ENCODE measurements around the gene CASQ2. TPM values are rescaled to one million over a fixed set of nuclear protein-coding genes. Genes with fewer than 3 reads are reported as not detected.

Gene CASQ2
- 1.8 TPM for polyA plus RNA-seq
- long read RNA-seq, donor 1 = 0 reads
- long read RNA-seq, donor 2, partial matches to known transcripts = 0 of 1 reads
- long read RNA-seq, donor 2, other reads (novel, unspliced or antisense) = 0 of 1 reads
- long read RNA-seq, donor 3 = 0 reads
- long read RNA-seq, donor 4 = 0 reads
- long read RNA-seq, donor 5 = 0 reads
- long read RNA-seq, donor 6 = 0 reads
- long read RNA-seq, donor 7 = 0 reads
- long read RNA-seq, donor 8, partial matches to known transcripts = 0 of 3 reads
- long read RNA-seq, donor 8, other reads (novel, unspliced or antisense) = 0 of 3 reads
- long read RNA-seq, donor 9 = 0 reads
- long read RNA-seq, donor 10 = 0 reads
- long read RNA-seq, donor 11 = 0 reads

GRCh38 chr1:115768549-115768948 lies at the start of gene CASQ2:
CASQ2 (minus strand) TSS chr1:115768714; CDS start chr1:115768541, 173 bp downstream.
- Histone ChIP-seq H3K27ac (ENCODE audit: low read length) (no peak within 1 kb of the TSS), H3K9me3 (ENCODE audit: control insufficient read depth, low read depth, low read length) (no peaks in the 10 kb centered on the region), H3K27me3 (ENCODE audit: control insufficient read depth, insufficient read depth, low read length) (no peaks in the 10 kb centered on the region), H3K4me3 (ENCODE audit: low read length) (no peak within 1 kb of the TSS), H3K4me1 (ENCODE audit: control insufficient read depth, insufficient read depth, low read length) (peaks cover 4% of the 10 kb centered on the region), H3K36me3 (ENCODE audit: control insufficient read depth, insufficient read depth, low read length) (no peaks in the 10 kb centered on the region)
- DNase-seq = no peak
- WGBS (ENCODE audit: insufficient coverage, low lambda C conversion rate) = 86% methylated on average over 1 of the region's 8 CpGs

- H3K27me3 ChIP-seq (ENCODE audit: control insufficient read depth, insufficient read depth, low read length) = no peaks in the 10 kb centered on the region
- WGBS (ENCODE audit: insufficient coverage, low lambda C conversion rate) = 86% methylated on average over 1 of the region's 3 CpGs
- no peaks in the 10 kb centered on the region for H3K9me3 ChIP-seq (ENCODE audit: control insufficient read depth, low read depth, low read length)
- H3K4me1 ChIP-seq (ENCODE audit: control insufficient read depth, insufficient read depth, low read length) = peaks cover 11% of the 10 kb centered on the region
- H3K36me3 ChIP-seq (ENCODE audit: control insufficient read depth, insufficient read depth, low read length) = no peaks in the 10 kb centered on the region
- H3K4me3 ChIP-seq (ENCODE audit: low read length) = no peak overlapping the region
- DNase-seq = no peak
- no peak overlapping the region for H3K27ac ChIP-seq (ENCODE audit: low read length)
These were observed 47.2 kb upstream of the CASQ2 start for GRCh38 chr1:115815694-115816093.

- H3K27me3 ChIP-seq (ENCODE audit: control insufficient read depth, insufficient read depth, low read length) = no peaks in the 10 kb centered on the region
- H3K27ac ChIP-seq (ENCODE audit: low read length) = no peak overlapping the region
- no peak overlapping the region for H3K4me3 ChIP-seq (ENCODE audit: low read length)
- no peak for DNase-seq
- no peaks in the 10 kb centered on the region for H3K9me3 ChIP-seq (ENCODE audit: control insufficient read depth, low read depth, low read length)
- peaks cover 14% of the 10 kb centered on the region for H3K4me1 ChIP-seq (ENCODE audit: control insufficient read depth, insufficient read depth, low read length)
- WGBS (ENCODE audit: insufficient coverage, low lambda C conversion rate) = 83% methylated on average over 1 of the region's 4 CpGs
- H3K36me3 ChIP-seq (ENCODE audit: control insufficient read depth, insufficient read depth, low read length) = no peaks in the 10 kb centered on the region
These were observed 46.3 kb upstream of the CASQ2 start for GRCh38 chr1:115814685-115815398.

GRCh38 chr1:115813727-115814126 lies 45.2 kb upstream of the CASQ2 start:
- no peak for DNase-seq
- WGBS (ENCODE audit: insufficient coverage, low lambda C conversion rate) = no CpG with 5 or more reads among the region's 1 CpG

GRCh38 chr1:115811140-115811828 lies 42.8 kb upstream of the CASQ2 start:
- peak; percentile 10 to 66 for DNase-seq
- no CpG with 5 or more reads among the region's 3 CpGs for WGBS (ENCODE audit: insufficient coverage, low lambda C conversion rate)
- H3K27ac ChIP-seq (ENCODE audit: low read length) = peak overlapping the region; percentile 38

More at GRCh38 chr1:115813727-115814126, 45.2 kb upstream of the CASQ2 start:
- H3K27ac ChIP-seq (ENCODE audit: low read length) = no peak overlapping the region
- no peaks in the 10 kb centered on the region for H3K36me3 ChIP-seq (ENCODE audit: control insufficient read depth, insufficient read depth, low read length)
- H3K4me1 ChIP-seq (ENCODE audit: control insufficient read depth, insufficient read depth, low read length) = peaks cover 18% of the 10 kb centered on the region
- no peak overlapping the region for H3K4me3 ChIP-seq (ENCODE audit: low read length)
- no peaks in the 10 kb centered on the region for H3K9me3 ChIP-seq (ENCODE audit: control insufficient read depth, low read depth, low read length)
- H3K27me3 ChIP-seq (ENCODE audit: control insufficient read depth, insufficient read depth, low read length) = no peaks in the 10 kb centered on the region

GRCh38 chr1:115810609-115811008 lies 42.1 kb upstream of the CASQ2 start:
- WGBS (ENCODE audit: insufficient coverage, low lambda C conversion rate) = no CpG with 5 or more reads among the region's 2 CpGs
- DNase-seq = no peak

More at GRCh38 chr1:115811140-115811828, 42.8 kb upstream of the CASQ2 start:
- no peak overlapping the region for H3K4me3 ChIP-seq (ENCODE audit: low read length)
- peaks cover 18% of the 10 kb centered on the region for H3K4me1 ChIP-seq (ENCODE audit: control insufficient read depth, insufficient read depth, low read length)
- H3K27me3 ChIP-seq (ENCODE audit: control insufficient read depth, insufficient read depth, low read length) = no peaks in the 10 kb centered on the region
- no peaks in the 10 kb centered on the region for H3K9me3 ChIP-seq (ENCODE audit: control insufficient read depth, low read depth, low read length)
- H3K36me3 ChIP-seq (ENCODE audit: control insufficient read depth, insufficient read depth, low read length) = no peaks in the 10 kb centered on the region

GRCh38 chr1:115809847-115810246 lies 41.3 kb upstream of the CASQ2 start:
- Histone ChIP-seq H3K9me3 (ENCODE audit: control insufficient read depth, low read depth, low read length) (no peaks in the 10 kb centered on the region), H3K4me1 (ENCODE audit: control insufficient read depth, insufficient read depth, low read length) (peaks cover 18% of the 10 kb centered on the region), H3K36me3 (ENCODE audit: control insufficient read depth, insufficient read depth, low read length) (no peaks in the 10 kb centered on the region), H3K27ac (ENCODE audit: low read length) (no peak overlapping the region), H3K27me3 (ENCODE audit: control insufficient read depth, insufficient read depth, low read length) (no peaks in the 10 kb centered on the region), H3K4me3 (ENCODE audit: low read length) (no peak overlapping the region)
- DNase-seq = no peak
- 93% methylated on average over 2 of the region's 2 CpGs for WGBS (ENCODE audit: insufficient coverage, low lambda C conversion rate)

More at GRCh38 chr1:115810609-115811008, 42.1 kb upstream of the CASQ2 start:
- H3K9me3 ChIP-seq (ENCODE audit: control insufficient read depth, low read depth, low read length) = no peaks in the 10 kb centered on the region
- peak overlapping the region; percentile 38 for H3K27ac ChIP-seq (ENCODE audit: low read length)
- H3K4me3 ChIP-seq (ENCODE audit: low read length) = no peak overlapping the region
- H3K4me1 ChIP-seq (ENCODE audit: control insufficient read depth, insufficient read depth, low read length) = peaks cover 18% of the 10 kb centered on the region
- no peaks in the 10 kb centered on the region for H3K27me3 ChIP-seq (ENCODE audit: control insufficient read depth, insufficient read depth, low read length)
- H3K36me3 ChIP-seq (ENCODE audit: control insufficient read depth, insufficient read depth, low read length) = no peaks in the 10 kb centered on the region

- H3K4me3 ChIP-seq (ENCODE audit: low read length) = no peak overlapping the region
- no peaks in the 10 kb centered on the region for H3K9me3 ChIP-seq (ENCODE audit: control insufficient read depth, low read depth, low read length)
- DNase-seq = no peak
- no peaks in the 10 kb centered on the region for H3K27me3 ChIP-seq (ENCODE audit: control insufficient read depth, insufficient read depth, low read length)
- H3K4me1 ChIP-seq (ENCODE audit: control insufficient read depth, insufficient read depth, low read length) = peaks cover 18% of the 10 kb centered on the region
- H3K36me3 ChIP-seq (ENCODE audit: control insufficient read depth, insufficient read depth, low read length) = no peaks in the 10 kb centered on the region
- H3K27ac ChIP-seq (ENCODE audit: low read length) = no peak overlapping the region
These were observed 40.6 kb upstream of the CASQ2 start for GRCh38 chr1:115809076-115809475.

- Histone ChIP-seq H3K9me3 (ENCODE audit: control insufficient read depth, low read depth, low read length) (no peaks in the 10 kb centered on the region), H3K36me3 (ENCODE audit: control insufficient read depth, insufficient read depth, low read length) (no peaks in the 10 kb centered on the region), H3K4me3 (ENCODE audit: low read length) (no peak overlapping the region), H3K4me1 (ENCODE audit: control insufficient read depth, insufficient read depth, low read length) (peaks cover 18% of the 10 kb centered on the region), H3K27ac (ENCODE audit: low read length) (no peak overlapping the region), H3K27me3 (ENCODE audit: control insufficient read depth, insufficient read depth, low read length) (no peaks in the 10 kb centered on the region)
- WGBS (ENCODE audit: insufficient coverage, low lambda C conversion rate) = no CpG with 5 or more reads among the region's 2 CpGs
- DNase-seq = peak; percentile 46 to 56
These were observed 39.2 kb upstream of the CASQ2 start for GRCh38 chr1:115807723-115808122.

- H3K27ac ChIP-seq (ENCODE audit: low read length) = no peak overlapping the region
- H3K9me3 ChIP-seq (ENCODE audit: control insufficient read depth, low read depth, low read length) = no peaks in the 10 kb centered on the region
- H3K4me3 ChIP-seq (ENCODE audit: low read length) = no peak overlapping the region
- H3K4me1 ChIP-seq (ENCODE audit: control insufficient read depth, insufficient read depth, low read length) = peaks cover 5% of the 10 kb centered on the region
- H3K36me3 ChIP-seq (ENCODE audit: control insufficient read depth, insufficient read depth, low read length) = no peaks in the 10 kb centered on the region
- WGBS (ENCODE audit: insufficient coverage, low lambda C conversion rate) = no CpG with 5 or more reads among the region's 1 CpG
- no peaks in the 10 kb centered on the region for H3K27me3 ChIP-seq (ENCODE audit: control insufficient read depth, insufficient read depth, low read length)
- DNase-seq = no peak
These were observed 37.1 kb upstream of the CASQ2 start for GRCh38 chr1:115805597-115805996.
